HepG2 (cell line): ENCODE data around the gene AGAP1. TPM values are rescaled to one million over a fixed set of nuclear protein-coding genes. Genes with fewer than 3 reads are reported as not detected.
A peak's percentile ranks its signal among the peaks of the same experiment; 100 is the strongest.

ENCODE experiments used
- ATAC-seq: fragments of 200-7000 bp; cut with Tn5 transposase; 3 replicates; pipeline ENCODE4 v1.9.1; 2020; ENCODE audit warnings: mild to moderate bottlenecking, moderate library complexity
- BruUV-seq: library from RNA; stranded (reverse); fragments of 400-500 nt; replicated peaks from 2 replicates; lab custom pipeline; 2021; lab: Mats Ljungman, UMichigan
- CTCF ChIA-PET: fragments of 300-600 bp; formaldehyde crosslinking; extraction: SDS; loops from one replicate; lab custom pipeline; 2021; ENCODE audit warnings: low total read pairs, inconsistent platforms, low intra/inter-chr PET ratio; lab: Yijun Ruan, JAX
- POLR2A ChIA-PET: fragments of 350-600 bp; sonication (Branson Sonifier 250); formaldehyde crosslinking; loops from one replicate; lab custom pipeline; 2020; ENCODE audit warnings: antibody characterized with exemption, inconsistent platforms; lab: Yijun Ruan, JAX
- DNase-seq: peaks from one replicate; pipeline ENCODE4 v3.0.0-alpha.2; 2015; ENCODE audit warnings: low spot score
- FAIRE-seq: peaks from 3 replicates; lab custom pipeline; 2011; peaks lifted over from hg19 to GRCh38; lab: Jason Lieb, UNC
- H2AFZ ChIP-seq: one replicate; pipeline ENCODE4 v1.6.1; 2011; ENCODE audit warnings: low read length, inconsistent platforms
- H3K27ac ChIP-seq: fragments of 300-600 bp; 3 replicates; pipeline ENCODE4 v1.8.0; 2011; ENCODE audit warnings: mixed run types, mild to moderate bottlenecking, mixed read lengths, low read length, inconsistent platforms; ENCODE audit not compliant: insufficient read depth; ENCODE audit errors: extremely low read length
- H3K27me3 ChIP-seq, 2 experiments: fragments of 200-600 bp in 1 of 2; 2 replicates in 1 of 2; 3 replicates in 1 of 2; pipeline versions ENCODE4 v1.6.0 to v1.8.0; 2011; ENCODE audit warnings: low read length in 2 of 2, mild to moderate bottlenecking in 2 of 2, moderate library complexity in 2 of 2, inconsistent platforms in 1 of 2; ENCODE audit not compliant: insufficient read depth in 2 of 2, control insufficient read depth in 1 of 2
- H3K36me3 ChIP-seq, 2 experiments: fragments of 200-600 bp in 1 of 2; replicated peaks in 1 of 2; 2 replicates in 1 of 2; 3 replicates in 1 of 2; pipeline versions ENCODE4 v1.5.1 to v1.8.0; 2011; ENCODE audit warnings: low read length in 2 of 2, inconsistent platforms in 1 of 2; ENCODE audit not compliant: insufficient read depth in 2 of 2, control insufficient read depth in 1 of 2
- H3K4me1 ChIP-seq: 2 replicates; pipeline ENCODE4 v1.5.1; 2012; ENCODE audit warnings: low read length, inconsistent platforms; ENCODE audit not compliant: insufficient read depth
- H3K4me2 ChIP-seq: 2 replicates; pipeline ENCODE4 v1.6.0; 2011; ENCODE audit warnings: low read depth, low read length, inconsistent platforms
- H3K4me3 ChIP-seq, 3 experiments: fragments of 200-600 bp in 1 of 3; sonication (generic), shearing (Covaris generic) in 1 of 3; replicated peaks in 1 of 3; 2 replicates each; pipeline ENCODE4 v1.5.1; 2011 to 2016; ENCODE audit warnings: low read length in 3 of 3, inconsistent platforms in 2 of 3, low read depth in 2 of 3, mild to moderate bottlenecking in 2 of 3, control low read depth in 1 of 3, mixed read lengths in 1 of 3; ENCODE audit not compliant: insufficient read depth in 1 of 3
- H3K79me2 ChIP-seq: one replicate; pipeline ENCODE4 v1.6.1; 2011; ENCODE audit warnings: low read length, inconsistent platforms; ENCODE audit not compliant: insufficient read depth
- H3K9ac ChIP-seq: 2 replicates; pipeline ENCODE4 v1.6.0; 2011; ENCODE audit warnings: mild to moderate bottlenecking, low read depth, low read length, inconsistent platforms; ENCODE audit not compliant: insufficient read depth
- H3K9me3 ChIP-seq: 2 replicates; pipeline ENCODE4 v1.5.1; 2012; ENCODE audit warnings: mild to moderate bottlenecking, low read length
- H4K20me1 ChIP-seq: 2 replicates; pipeline ENCODE4 v1.6.0; 2011; ENCODE audit warnings: inconsistent platforms, mild to moderate bottlenecking, low read length, moderate library complexity; ENCODE audit not compliant: insufficient read depth
- DMTF1 ChIP-seq: sonication (generic); formaldehyde crosslinking; IDR thresholded peaks from 2 replicates; pipeline ENCODE4 v1.4.0; 2020; ENCODE audit warnings: mild to moderate bottlenecking, missing genetic modification reagents
- FOXC1 ChIP-seq: sonication (generic); formaldehyde crosslinking; IDR thresholded peaks from 2 replicates; pipeline ENCODE4 v1.8.0; 2022; ENCODE audit warnings: mild to moderate bottlenecking, missing genetic modification reagents, borderline replicate concordance
- MED1 ChIP-seq: sonication (generic); formaldehyde crosslinking; IDR thresholded peaks from 2 replicates; pipeline ENCODE4 v1.4.0; 2020; ENCODE audit warnings: missing genetic modification reagents
- NCOA2 ChIP-seq: sonication (generic); formaldehyde crosslinking; IDR thresholded peaks from 2 replicates; pipeline ENCODE4 v1.8.0; 2022; ENCODE audit warnings: inconsistent platforms
- RXRB ChIP-seq: IDR thresholded peaks from 2 replicates; pipeline ENCODE4 v1.6.1; 2016; ENCODE audit warnings: borderline replicate concordance, missing genetic modification reagents, missing compliant biosample characterization
- THRA ChIP-seq: sonication (generic); formaldehyde crosslinking; IDR thresholded peaks from 2 replicates; pipeline ENCODE4 v1.4.0; 2020; ENCODE audit warnings: missing genetic modification reagents, borderline replicate concordance
- ZBTB25 ChIP-seq: IDR thresholded peaks from 2 replicates; pipeline ENCODE4 v1.6.1; 2018; ENCODE audit warnings: missing genetic modification reagents
- ZFP36L2 ChIP-seq: sonication (generic); formaldehyde crosslinking; IDR thresholded peaks from 2 replicates; pipeline ENCODE4 v1.4.0; 2020; ENCODE audit warnings: missing genetic modification reagents
- ZNF225 ChIP-seq: sonication (generic); formaldehyde crosslinking; IDR thresholded peaks from 2 replicates; pipeline ENCODE4 v1.4.0; 2020; ENCODE audit warnings: mild to moderate bottlenecking, missing genetic modification reagents
- ZNF546 ChIP-seq: sonication (generic); formaldehyde crosslinking; conservative IDR thresholded peaks from 2 replicates; pipeline ENCODE4 v1.8.1; 2023; ENCODE audit warnings: mild to moderate bottlenecking, missing genetic modification reagents
- ZNF7 ChIP-seq: IDR thresholded peaks from 2 replicates; pipeline ENCODE4 v1.6.1; 2016; ENCODE audit warnings: missing biosample characterization, missing genetic modification reagents
- ZNF703 ChIP-seq: sonication (generic); formaldehyde crosslinking; IDR thresholded peaks from 2 replicates; pipeline ENCODE4 v1.5.1; 2020; ENCODE audit warnings: missing genetic modification reagents, mild to moderate bottlenecking, moderate library complexity, borderline replicate concordance
- WGBS: methylation state at CpG from one replicate; pipeline ENCODE4 v1.1.6; 2017; ENCODE audit warnings: low lambda C conversion rate; 5-methylcytosine and 5-hydroxymethylcytosine counted together
- in situ Hi-C: cut with HindIII; loops from 2 replicates; pipeline ENCODE4 v1.10.0; 2017; ENCODE audit warnings: low pct_unique_long_range_greater_than_20kb; ENCODE audit not compliant: extremely low pct_ligation_motif_present
- intact Hi-C: fragments of 100-400 bp; cut with micrococcal nuclease; formaldehyde crosslinking; loops from one replicate; pipeline ENCODE4 v1.10.0; 2022; ENCODE audit not compliant: unreplicated experiment
- polyA plus RNA-seq, 8 experiments: library from polyadenylated mRNA; depleted of rRNA in 3 of 8; stranded (reverse) in 7 of 8; unstranded in 1 of 8; fragments of >200 nt; fragmentation: Illumina TruSeq in 4 of 8; extraction: Trizol in 4 of 8; gene quantifications; 2 replicates each; pipeline versions ENCODE4 v1.2.1 to v1.2.3, GENCODE V29; 2011 to 2016; ENCODE audit warnings: low read depth in 4 of 8, missing spikeins in 1 of 8, mixed read lengths in 1 of 8; ENCODE audit not compliant: insufficient read depth in 1 of 8
- total RNA-seq, 5 experiments: library from RNA; depleted of rRNA; stranded (reverse); fragments of >200 nt; fragmentation: Illumina TruSeq; extraction: Trizol; gene quantifications; 2 replicates each; pipeline ENCODE4 v1.2.3, GENCODE V29; 2016; ENCODE audit warnings: low read depth in 1 of 5

Gene AGAP1
- total and polyA plus RNA-seq, 2 of the 13 experiments (the other 11 are each of a cell fraction or from before 2014, with no cell fraction given): 21.2 to 32.7 TPM

GRCh38 chr2:235898766-235899165 is 404.9 kb downstream of the AGAP1 start:
- DNase-seq (no peak), FAIRE-seq (peak; percentile 60), ATAC-seq (no peak)
- intact Hi-C loops (no loop called here), in situ Hi-C loops (no loop called here)
- Histone ChIP-seq H3K4me1 (peaks cover 35% of the 10 kb centered on the region), H3K4me2 (no peak overlapping the region), H3K27me3 (no peaks in the 10 kb centered on the region), H3K27ac (no peak overlapping the region), H3K79me2 (no peaks in the 10 kb centered on the region), H4K20me1 (no peaks in the 10 kb centered on the region), H3K9ac (no peak overlapping the region), H3K9me3 (no peaks in the 10 kb centered on the region; the same call in 1 of the 2 replicates), H3K36me3 (peaks cover 11% of the 10 kb centered on the region in 2 experiments), H3K4me3 (no peak overlapping the region), H2AFZ (no peak overlapping the region)
- no TSS peak for BruUV-seq
- 97% methylated on average over 4 of the region's 4 CpGs for WGBS
- POLR2A ChIA-PET: no interaction called here
- CTCF ChIA-PET: no interaction called here
- TF ChIP-seq ZNF546 (CRISPR knock-in tag): no peak
- TF ChIP-seq THRA (CRISPR knock-in tag): no peak
- TF ChIP-seq ZNF703 (CRISPR knock-in tag): no peak
- no peak for TF ChIP-seq MED1 (CRISPR knock-in tag)
- TF ChIP-seq RXRB: no peak
- TF ChIP-seq ZNF7 (CRISPR knock-in tag): no peak
- TF ChIP-seq ZNF225 (CRISPR knock-in tag): no peak
- TF ChIP-seq DMTF1: no peak
- no peak for TF ChIP-seq NCOA2 (CRISPR knock-in tag)
- TF ChIP-seq FOXC1: no peak
- TF ChIP-seq ZFP36L2: no peak
- TF ChIP-seq ZBTB25: no peak
